LNCAP (cell line): ENCODE measurements around the gene RINL.

Experiments used
- CTCF ChIP-seq: fragments of 450-650 bp; IDR thresholded peaks from 2 replicates; pipeline ENCODE4 v1.5.1; 2017; ENCODE audit warnings: mild to moderate bottlenecking

RINL gene

GRCh38 chr19:38844093-38844686, 33.9 kb downstream of the RINL start:
- TF ChIP-seq CTCF = no peak

- TF ChIP-seq CTCF = no peak
Observed at GRCh38 chr19:38843175-38843758, 34.8 kb downstream of the RINL start.

- TF ChIP-seq CTCF = no peak
Observed at GRCh38 chr19:38842439-38843174, 35.5 kb downstream of the RINL start.

- no peak for TF ChIP-seq CTCF
Observed at GRCh38 chr19:38841787-38842438, 36.2 kb downstream of the RINL start.

GRCh38 chr19:38841180-38841766, 36.8 kb downstream of the RINL start:
- TF ChIP-seq CTCF = no peak

GRCh38 chr19:38840583-38840968, 37.5 kb downstream of the RINL start:
- no peak for TF ChIP-seq CTCF

- TF ChIP-seq CTCF = no peak
Observed at GRCh38 chr19:38839816-38840582, 38.1 kb downstream of the RINL start.
